Gastroesophageal sphincter (tissue), 3 donors: ENCODE results near the gene KLK4.

Experiments
- CTCF ChIP-seq, 4 experiments: fragments of 200-600 bp in 2 of 4; fragments of 450-650 bp in 2 of 4; sonication (generic) in 1 of 4; IDR thresholded peaks; one replicate each; pipeline ENCODE4 v1.5.1; 2017 to 2019; ENCODE audit warnings: antibody characterized with exemption in 4 of 4, mild to moderate bottlenecking in 2 of 4, moderate library complexity in 2 of 4
- EP300 ChIP-seq: sonication (generic); formaldehyde crosslinking; IDR thresholded peaks from one replicate; pipeline ENCODE4 v1.6.1; 2017; ENCODE audit warnings: antibody characterized with exemption, mild to moderate bottlenecking
- POLR2A ChIP-seq, 2 donors: fragments of 450-650 bp; IDR thresholded peaks; one replicate each; pipeline ENCODE4 v1.6.1; 2017; ENCODE audit warnings: antibody characterized with exemption in 2 of 2, mild to moderate bottlenecking in 2 of 2, moderate library complexity in 1 of 2
- POLR2AphosphoS5 ChIP-seq: sonication (generic); formaldehyde crosslinking; IDR thresholded peaks from one replicate; pipeline ENCODE4 v1.6.1; 2017; ENCODE audit warnings: antibody characterized with exemption

GRCh38 chr19:50861010-50861409, 50.2 kb downstream of the KLK4 start:
- no peak for TF ChIP-seq POLR2A (IDR thresholded peaks at IDR 0.05)
- no peak for TF ChIP-seq CTCF (IDR thresholded peaks at IDR 0.05)
- no peak for TF ChIP-seq POLR2AphosphoS5
- TF ChIP-seq EP300: no peak
